IPS-18a (cell line): ENCODE results near the gene PEAR1.

ENCODE experiments used
- H3K27ac ChIP-seq: one replicate; pipeline ENCODE4 v1.5.1; 2013; ENCODE audit warnings: low read length
- H3K27me3 ChIP-seq: one replicate; pipeline ENCODE4 v1.6.1; 2013; ENCODE audit warnings: mild to moderate bottlenecking, low read length; ENCODE audit not compliant: control insufficient read depth, insufficient read depth
- H3K36me3 ChIP-seq: one replicate; pipeline ENCODE4 v1.6.1; 2013; ENCODE audit warnings: low read depth, low read length; ENCODE audit not compliant: control insufficient read depth
- H3K4me1 ChIP-seq: one replicate; pipeline ENCODE4 v1.6.1; 2013; ENCODE audit warnings: low read depth, low read length; ENCODE audit not compliant: control insufficient read depth
- H3K4me3 ChIP-seq: one replicate; pipeline ENCODE4 v1.5.1; 2013; ENCODE audit warnings: low read length
- H3K9ac ChIP-seq: one replicate; pipeline ENCODE4 v1.6.1; 2013; ENCODE audit warnings: mild to moderate bottlenecking, low read length, moderate library complexity
- H3K9me3 ChIP-seq: one replicate; pipeline ENCODE4 v1.6.1; 2013; ENCODE audit warnings: low read depth, low read length; ENCODE audit not compliant: control insufficient read depth

Gene PEAR1

DNA sequence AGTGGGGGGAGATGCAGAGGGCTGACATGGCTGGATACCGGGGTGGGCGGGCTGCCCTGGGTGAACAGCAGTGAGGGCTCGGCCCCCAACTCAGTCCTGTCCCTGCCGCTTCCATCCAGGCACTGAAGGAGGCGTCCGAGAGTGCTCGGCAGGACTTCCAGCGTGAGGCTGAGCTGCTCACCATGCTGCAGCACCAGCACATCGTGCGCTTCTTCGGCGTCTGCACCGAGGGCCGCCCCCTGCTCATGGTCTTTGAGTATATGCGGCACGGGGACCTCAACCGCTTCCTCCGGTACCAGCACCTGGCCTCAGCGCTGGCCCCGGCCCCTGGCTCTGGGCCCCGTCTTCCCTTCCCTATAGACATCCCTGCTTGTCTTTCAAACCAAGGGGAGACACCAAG, 17.2 kb upstream of the PEAR1 start:
- peaks cover 4% of the 10 kb centered on the region for H3K4me1 ChIP-seq
- no peak overlapping the region for H3K27ac ChIP-seq
- H3K9me3 ChIP-seq = no peaks in the 10 kb centered on the region
- H3K36me3 ChIP-seq = no peaks in the 10 kb centered on the region
- H3K9ac ChIP-seq = no peak overlapping the region
- no peak overlapping the region for H3K4me3 ChIP-seq
- H3K27me3 ChIP-seq = peaks cover 34% of the 10 kb centered on the region

DNA sequence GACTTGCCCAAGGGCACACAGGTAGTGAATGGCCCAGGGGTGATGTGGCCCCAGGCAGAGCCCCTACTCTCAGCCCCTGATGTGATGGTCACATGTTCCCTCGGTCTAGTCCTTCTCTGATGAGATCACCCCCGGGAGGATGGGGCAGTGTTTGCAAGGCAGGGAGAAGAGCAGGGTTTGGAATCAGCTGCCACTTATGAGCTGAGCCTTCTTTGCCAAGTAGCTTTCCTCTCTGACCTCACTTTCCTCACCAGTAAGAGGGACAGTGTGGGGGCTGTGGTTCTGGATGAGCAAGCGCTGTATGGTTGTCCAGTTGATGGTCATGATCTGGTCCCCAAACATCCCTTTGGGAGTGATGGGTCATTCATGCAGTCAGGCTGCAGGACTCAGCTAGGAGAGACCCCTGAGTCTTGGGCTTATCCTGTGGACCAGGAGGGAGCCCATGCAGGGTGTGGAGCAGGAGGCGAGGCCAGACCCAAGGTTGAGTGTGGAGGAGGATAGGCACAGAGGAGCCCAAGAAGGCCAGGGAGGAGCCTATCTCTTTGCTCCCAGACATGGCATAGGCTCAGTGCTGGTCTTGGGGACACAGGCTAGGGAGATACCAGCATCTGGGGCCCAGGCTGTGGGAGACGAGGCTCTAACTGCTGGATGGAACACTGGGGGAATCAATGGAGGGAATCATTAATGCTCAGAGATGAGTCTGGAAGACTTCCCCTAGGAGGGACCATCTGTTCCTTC, 15.9 kb upstream of the PEAR1 start:
- Histone ChIP-seq H3K27ac (no peak overlapping the region), H3K9ac (no peak overlapping the region), H3K9me3 (no peaks in the 10 kb centered on the region), H3K4me3 (no peak overlapping the region), H3K36me3 (no peaks in the 10 kb centered on the region), H3K27me3 (peaks cover 38% of the 10 kb centered on the region), H3K4me1 (peaks cover 4% of the 10 kb centered on the region)

DNA sequence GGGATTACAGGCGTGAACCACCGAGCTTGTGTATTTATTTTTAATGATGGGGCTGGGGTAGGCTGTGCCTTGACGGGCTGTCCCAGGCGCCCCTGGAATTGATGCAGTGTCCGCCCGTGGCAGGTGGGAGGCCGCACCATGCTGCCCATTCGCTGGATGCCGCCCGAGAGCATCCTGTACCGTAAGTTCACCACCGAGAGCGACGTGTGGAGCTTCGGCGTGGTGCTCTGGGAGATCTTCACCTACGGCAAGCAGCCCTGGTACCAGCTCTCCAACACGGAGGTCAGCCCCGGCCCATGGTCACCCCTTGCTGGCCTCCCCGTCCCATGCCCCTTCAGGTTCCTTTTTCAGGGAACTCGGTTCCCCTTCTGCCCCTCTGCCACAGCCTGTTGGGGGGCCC, 13.6 kb upstream of the PEAR1 start:
- Histone ChIP-seq H3K36me3 (no peaks in the 10 kb centered on the region), H3K9ac (no peak overlapping the region), H3K27ac (no peak overlapping the region), H3K9me3 (no peaks in the 10 kb centered on the region), H3K4me1 (peaks cover 8% of the 10 kb centered on the region), H3K27me3 (peaks cover 53% of the 10 kb centered on the region), H3K4me3 (no peak overlapping the region)

- Histone ChIP-seq H3K4me3 (no peak overlapping the region), H3K9me3 (no peaks in the 10 kb centered on the region), H3K9ac (no peak overlapping the region), H3K27me3 (peaks cover 58% of the 10 kb centered on the region), H3K36me3 (no peaks in the 10 kb centered on the region), H3K4me1 (peaks cover 8% of the 10 kb centered on the region), H3K27ac (no peak overlapping the region)
Observed at GRCh38 chr1:156880473-156880872, 13.0 kb upstream of the PEAR1 start.

DNA sequence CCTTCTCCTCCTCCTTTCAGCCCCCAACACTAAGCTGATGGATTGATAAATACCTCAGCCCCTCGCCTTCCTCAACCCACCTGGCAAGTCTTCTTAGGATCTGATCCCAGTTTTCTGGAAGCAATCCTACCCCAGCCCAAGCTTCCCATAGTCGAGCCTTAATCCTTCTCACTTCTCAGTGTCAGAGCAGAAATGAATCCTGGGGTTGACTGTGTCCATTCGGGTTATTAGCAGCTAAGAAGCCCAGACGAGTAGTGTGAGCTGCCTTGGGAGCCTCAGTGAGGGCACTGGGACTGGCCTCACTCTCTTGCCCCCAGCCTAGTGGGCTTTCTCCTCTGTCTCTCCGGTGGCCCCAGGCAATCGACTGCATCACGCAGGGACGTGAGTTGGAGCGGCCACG, 12.4 kb upstream of the PEAR1 start:
- Histone ChIP-seq H3K9ac (no peak overlapping the region), H3K36me3 (no peaks in the 10 kb centered on the region), H3K4me1 (peaks cover 8% of the 10 kb centered on the region), H3K4me3 (no peak overlapping the region), H3K27me3 (peaks cover 58% of the 10 kb centered on the region), H3K9me3 (no peaks in the 10 kb centered on the region), H3K27ac (no peak overlapping the region)

GRCh38 chr1:156881663-156882062, 11.9 kb upstream of the PEAR1 start:
- no peaks in the 10 kb centered on the region for H3K9me3 ChIP-seq
- H3K9ac ChIP-seq = no peak overlapping the region
- peaks cover 58% of the 10 kb centered on the region for H3K27me3 ChIP-seq
- no peaks in the 10 kb centered on the region for H3K36me3 ChIP-seq
- H3K27ac ChIP-seq = no peak overlapping the region
- H3K4me3 ChIP-seq = no peak overlapping the region
- peaks cover 6% of the 10 kb centered on the region for H3K4me1 ChIP-seq

GRCh38 chr1:156882543-156882942, 11.0 kb upstream of the PEAR1 start:
- Histone ChIP-seq H3K36me3 (no peaks in the 10 kb centered on the region), H3K4me3 (no peak overlapping the region), H3K9me3 (no peaks in the 10 kb centered on the region), H3K9ac (no peak overlapping the region), H3K4me1 (peaks cover 12% of the 10 kb centered on the region), H3K27ac (no peak overlapping the region), H3K27me3 (peaks cover 53% of the 10 kb centered on the region)

- H3K36me3 ChIP-seq = no peaks in the 10 kb centered on the region
- H3K9ac ChIP-seq = no peak overlapping the region
- H3K4me3 ChIP-seq = no peak overlapping the region
- peaks cover 18% of the 10 kb centered on the region for H3K4me1 ChIP-seq
- H3K9me3 ChIP-seq = no peaks in the 10 kb centered on the region
- H3K27ac ChIP-seq = no peak overlapping the region
- peaks cover 41% of the 10 kb centered on the region for H3K27me3 ChIP-seq
Observed at GRCh38 chr1:156883919-156884318, 9.6 kb upstream of the PEAR1 start.

- Histone ChIP-seq H3K27me3 (peaks cover 40% of the 10 kb centered on the region), H3K27ac (no peak overlapping the region), H3K4me1 (peaks cover 18% of the 10 kb centered on the region), H3K9me3 (no peaks in the 10 kb centered on the region), H3K4me3 (no peak overlapping the region), H3K9ac (no peak overlapping the region), H3K36me3 (no peaks in the 10 kb centered on the region)
Observed at GRCh38 chr1:156884560-156885184, 8.8 kb upstream of the PEAR1 start.

GRCh38 chr1:156885314-156885713, 8.2 kb upstream of the PEAR1 start:
- peaks cover 18% of the 10 kb centered on the region for H3K4me1 ChIP-seq
- H3K27me3 ChIP-seq = peaks cover 41% of the 10 kb centered on the region
- H3K36me3 ChIP-seq = no peaks in the 10 kb centered on the region
- H3K9me3 ChIP-seq = no peaks in the 10 kb centered on the region
- no peak overlapping the region for H3K27ac ChIP-seq
- H3K9ac ChIP-seq = no peak overlapping the region
- H3K4me3 ChIP-seq = no peak overlapping the region

- H3K4me3 ChIP-seq = no peak overlapping the region
- peaks cover 47% of the 10 kb centered on the region for H3K27me3 ChIP-seq
- H3K9ac ChIP-seq = no peak overlapping the region
- H3K9me3 ChIP-seq = no peaks in the 10 kb centered on the region
- H3K4me1 ChIP-seq = peaks cover 18% of the 10 kb centered on the region
- H3K27ac ChIP-seq = no peak overlapping the region
- no peaks in the 10 kb centered on the region for H3K36me3 ChIP-seq
Observed at GRCh38 chr1:156885880-156886355, 7.6 kb upstream of the PEAR1 start.
